C1 segment of cervical spinal cord (tissue), 14 donors: ENCODE data around the gene GDF10.

Experiments
- DNase-seq, 14 donors: peaks; one replicate each; lab custom pipeline; 2025; lab: John Stamatoyannopoulos, UW

Gene GDF10

GRCh38 chr10:47351899-47352815, 52.2 kb downstream of the GDF10 start:
- DNase-seq, result no peak

DNA sequence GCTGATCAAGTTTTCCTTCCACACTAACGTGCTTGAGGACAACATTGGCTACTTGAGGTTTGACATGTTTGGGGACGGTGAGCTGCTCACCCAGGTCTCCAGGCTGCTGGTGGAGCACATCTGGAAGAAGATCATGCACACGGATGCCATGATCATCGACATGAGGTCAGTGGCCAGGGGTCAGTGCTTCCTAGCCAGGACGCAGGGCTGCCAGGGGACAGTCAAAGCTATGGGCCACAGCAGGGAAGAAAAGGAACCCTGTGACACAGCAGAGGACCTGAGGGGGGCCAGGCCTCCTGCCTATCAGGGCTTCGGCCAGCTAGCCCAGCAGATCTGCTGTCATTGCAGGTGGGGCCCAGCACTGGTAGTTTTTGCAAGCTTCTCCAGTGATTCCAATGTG, 53.4 kb downstream of the GDF10 start:
- no peak for DNase-seq

DNA sequence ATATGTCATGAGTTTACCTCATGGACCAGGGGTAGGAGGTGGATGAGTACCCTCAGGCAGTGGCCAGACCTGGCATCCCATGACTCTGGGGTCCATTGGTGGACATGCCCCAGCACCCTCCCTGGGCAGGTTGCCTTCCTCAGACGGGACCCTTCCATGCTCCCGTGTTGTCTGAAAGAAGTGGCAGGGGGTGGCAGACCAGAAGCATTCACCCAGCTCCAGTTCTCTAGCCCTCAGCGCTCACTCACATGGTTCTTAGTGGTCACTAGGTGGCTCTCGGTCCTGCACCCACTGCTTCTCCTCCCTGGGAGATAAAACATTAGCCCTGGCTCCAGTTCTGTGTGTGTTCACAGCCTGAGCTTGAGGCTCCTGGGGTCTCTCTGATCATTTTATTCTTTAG, 54.2 kb downstream of the GDF10 start:
- no peak for DNase-seq

DNA sequence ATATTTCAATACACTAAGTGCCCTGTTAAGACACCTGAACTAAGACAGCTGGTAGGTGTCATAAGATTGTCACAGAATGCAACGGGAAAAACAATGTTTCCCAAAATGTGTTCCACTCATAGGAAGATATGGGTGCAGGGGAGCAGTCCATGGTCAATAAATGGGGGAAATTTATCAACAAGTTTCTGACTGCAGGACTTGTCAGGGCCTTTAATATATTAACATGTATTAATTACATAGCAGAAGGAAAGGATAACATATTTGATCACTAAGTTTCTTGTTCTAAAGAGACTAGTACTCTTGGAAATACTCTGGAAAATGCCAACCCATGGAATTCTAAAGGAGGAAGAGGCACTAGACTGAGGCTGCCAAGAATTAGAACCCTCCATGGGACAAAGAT, 54.9 kb downstream of the GDF10 start:
- no peak for DNase-seq

- no peak for DNase-seq
Observed at GRCh38 chr10:47356708-47357107, 56.7 kb downstream of the GDF10 start.

DNA sequence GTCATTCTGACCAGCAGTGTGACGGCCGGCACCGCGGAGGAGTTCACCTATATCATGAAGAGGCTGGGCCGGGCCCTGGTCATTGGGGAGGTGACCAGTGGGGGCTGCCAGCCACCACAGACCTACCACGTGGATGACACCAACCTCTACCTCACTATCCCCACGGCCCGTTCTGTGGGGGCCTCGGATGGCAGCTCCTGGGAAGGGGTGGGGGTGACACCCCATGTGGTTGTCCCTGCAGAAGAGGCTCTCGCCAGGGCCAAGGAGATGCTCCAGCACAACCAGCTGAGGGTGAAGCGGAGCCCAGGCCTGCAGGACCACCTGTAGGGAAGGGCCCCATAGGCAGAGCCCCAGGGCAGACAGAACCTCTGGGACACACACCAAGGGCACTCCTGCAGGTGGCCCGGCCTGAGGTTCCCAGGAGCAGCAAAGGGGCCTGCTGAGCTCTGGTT, 57.2 kb downstream of the GDF10 start:
- no peak for DNase-seq

GRCh38 chr10:47357911-47358310, 57.9 kb downstream of the GDF10 start:
- DNase-seq, result no peak

GRCh38 chr10:47358457-47358856, 58.5 kb downstream of the GDF10 start:
- DNase-seq, result peak in 1 of 14 donors; percentile 67

- no peak for DNase-seq
Observed at GRCh38 chr10:47359101-47359500, 59.1 kb downstream of the GDF10 start.

- no peak for DNase-seq
Observed at GRCh38 chr10:47359626-47360418, 59.8 kb downstream of the GDF10 start.

DNA sequence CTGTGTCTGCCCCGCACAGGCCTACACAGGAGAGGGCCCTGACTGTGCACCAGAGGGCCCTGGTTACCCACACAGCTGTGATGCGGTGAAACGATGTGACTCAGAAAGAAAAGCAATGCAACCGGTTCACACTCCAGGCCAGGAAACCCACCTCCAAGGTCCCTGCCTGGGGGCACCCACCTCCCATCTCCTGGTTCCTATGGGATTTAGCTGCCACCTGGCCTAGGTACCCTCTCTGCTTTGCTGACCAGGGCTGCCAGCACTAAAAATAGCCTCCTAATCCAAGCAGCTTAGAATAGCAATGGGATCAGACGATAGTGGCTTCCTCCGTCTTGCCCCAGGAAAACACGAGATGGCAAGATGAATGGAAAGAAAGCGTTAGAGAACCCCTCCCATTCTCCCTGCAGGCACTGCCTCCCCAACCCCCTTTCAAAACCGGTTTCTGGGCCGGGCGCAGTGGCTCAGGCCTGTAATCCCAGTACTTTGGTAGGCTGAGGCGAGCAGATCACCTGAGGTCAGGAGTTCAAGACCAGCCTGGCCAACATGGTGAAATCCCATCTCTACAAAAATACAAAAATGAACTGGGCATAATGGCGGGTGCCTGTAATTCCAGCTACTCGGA, 60.5 kb downstream of the GDF10 start:
- DNase-seq, result no peak

- DNase-seq, result peak in 3 of 14 donors; percentile 25 to 32 (median 28)
Observed at GRCh38 chr10:47361293-47361692, 61.3 kb downstream of the GDF10 start.

GRCh38 chr10:47362199-47362598, 62.2 kb downstream of the GDF10 start:
- no peak for DNase-seq
